Left forelimb (tissue), 1 donor: ENCODE data around the gene FRMD6.

ENCODE experiments used
- DNase-seq: peaks from one replicate; pipeline ENCODE4 v3.0.0-alpha.2; 2018; ENCODE audit warnings: low spot score

FRMD6 gene

GRCh38 chr14:51666826-51667225, 15.1 kb downstream of the FRMD6 start:
- DNase-seq = no peak

DNA sequence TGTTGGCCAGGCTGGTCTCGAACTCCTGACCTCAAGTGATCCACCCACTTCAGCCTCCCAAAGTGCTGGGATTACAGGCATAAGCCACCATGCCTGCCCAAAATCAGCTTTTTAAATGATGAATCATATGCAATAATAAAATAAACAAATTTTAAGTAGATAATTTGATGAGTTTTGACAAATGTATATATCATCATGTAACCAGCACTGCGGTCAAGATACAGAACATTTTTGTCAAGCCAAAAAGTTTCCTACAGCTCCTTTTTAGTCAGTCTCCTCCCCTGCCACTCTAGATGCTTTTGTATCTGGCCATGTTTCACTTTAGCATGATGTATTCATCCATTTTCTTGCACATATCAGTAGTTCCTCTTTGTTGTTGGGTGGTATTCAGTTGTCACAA, 17.2 kb downstream of the FRMD6 start:
- DNase-seq = no peak

DNA sequence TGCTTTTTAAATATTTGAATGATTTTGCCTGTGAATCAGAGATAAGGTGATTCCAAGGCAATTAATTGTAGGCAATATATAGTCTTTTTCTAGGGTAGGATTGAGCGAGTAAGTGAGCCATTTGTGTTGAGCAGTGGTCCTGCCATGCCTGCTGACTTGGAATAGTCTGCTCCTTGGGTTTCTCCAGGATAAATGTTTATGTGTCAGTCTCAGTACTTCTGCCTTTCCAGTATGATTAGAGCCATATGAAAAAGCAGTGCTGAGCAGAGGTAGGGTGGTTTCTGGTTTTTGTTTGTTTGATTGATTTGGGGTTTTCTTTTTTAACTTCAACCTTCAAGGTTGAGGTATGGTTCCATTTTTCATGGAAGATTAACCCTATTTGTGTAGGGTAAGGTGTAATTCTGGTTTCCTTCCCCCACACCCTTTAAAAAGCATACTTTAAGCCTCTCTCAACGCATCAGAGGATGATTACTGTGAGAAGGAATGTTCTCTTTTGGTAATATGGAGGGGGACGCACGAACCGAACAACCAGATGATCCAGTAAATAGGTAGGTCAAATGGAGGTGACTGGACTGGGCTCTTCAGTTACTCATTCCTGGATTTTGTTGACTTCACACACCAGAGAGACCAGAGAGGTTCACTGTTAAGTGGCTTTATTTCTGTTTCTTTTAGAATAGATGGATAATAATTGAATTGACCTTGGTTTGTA, 22.7 kb downstream of the FRMD6 start:
- no peak for DNase-seq

GRCh38 chr14:51676549-51676948, 24.8 kb downstream of the FRMD6 start:
- DNase-seq = no peak

GRCh38 chr14:51677266-51677665, 25.6 kb downstream of the FRMD6 start:
- no peak for DNase-seq

DNA sequence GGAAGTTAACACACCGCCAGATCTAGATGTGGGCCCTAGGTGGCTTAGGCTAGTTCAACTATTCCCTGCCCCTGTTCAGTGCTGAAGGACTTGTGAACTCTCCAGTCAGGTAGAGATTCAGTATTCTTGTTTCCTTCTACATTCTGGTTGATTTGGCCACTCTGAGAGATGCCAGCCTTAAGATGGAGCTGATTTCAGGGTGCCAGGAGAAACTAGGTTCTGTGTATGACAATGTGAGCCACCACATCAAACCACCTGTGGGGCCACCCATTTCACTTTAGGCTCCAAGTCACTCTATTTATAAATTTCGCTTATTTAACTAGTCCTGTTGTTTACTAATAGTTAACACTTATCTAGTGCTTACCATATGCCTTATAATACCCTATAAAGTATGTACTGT, 26.0 kb downstream of the FRMD6 start:
- DNase-seq = no peak

DNA sequence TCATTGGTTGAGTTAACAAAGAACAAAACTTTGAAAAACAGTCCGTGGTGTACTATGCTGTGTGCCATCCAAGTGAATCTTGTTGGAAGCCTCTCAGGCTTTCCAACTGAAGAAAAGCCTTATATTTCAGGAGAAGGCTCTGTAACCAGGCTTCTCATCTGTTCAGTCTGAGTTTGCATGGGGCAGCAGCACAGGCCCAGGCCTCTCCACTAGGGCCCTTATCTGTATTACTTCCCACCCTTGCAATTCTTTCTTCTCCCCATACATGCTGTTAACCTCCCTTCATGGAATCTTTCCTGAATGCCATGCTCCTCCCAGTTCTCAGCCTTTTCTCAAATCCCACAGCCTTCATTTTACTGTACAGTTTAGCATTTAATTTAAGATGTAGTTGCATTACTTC, 28.3 kb downstream of the FRMD6 start:
- no peak for DNase-seq

- DNase-seq = no peak
Measured at GRCh38 chr14:51681411-51681810, 29.7 kb downstream of the FRMD6 start.

DNA sequence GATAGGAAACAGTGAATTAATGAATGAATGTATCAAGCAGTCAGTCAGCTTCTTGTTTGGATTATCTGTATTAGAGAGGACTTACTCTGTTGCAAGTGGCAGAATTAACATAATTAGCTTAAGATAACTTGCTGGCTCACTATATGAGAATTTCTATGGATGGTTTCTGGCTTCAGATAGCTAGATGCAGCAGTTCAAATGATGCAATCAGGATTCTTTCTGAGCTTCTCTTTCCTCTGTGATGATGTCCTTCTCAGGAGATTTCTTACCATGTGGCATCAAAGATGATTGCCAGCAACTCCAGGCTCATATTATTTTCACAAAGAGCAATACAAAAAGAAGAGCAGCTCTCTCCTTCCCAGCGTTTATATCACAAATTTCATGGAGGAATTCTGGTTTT, 30.7 kb downstream of the FRMD6 start:
- no peak for DNase-seq

DNA sequence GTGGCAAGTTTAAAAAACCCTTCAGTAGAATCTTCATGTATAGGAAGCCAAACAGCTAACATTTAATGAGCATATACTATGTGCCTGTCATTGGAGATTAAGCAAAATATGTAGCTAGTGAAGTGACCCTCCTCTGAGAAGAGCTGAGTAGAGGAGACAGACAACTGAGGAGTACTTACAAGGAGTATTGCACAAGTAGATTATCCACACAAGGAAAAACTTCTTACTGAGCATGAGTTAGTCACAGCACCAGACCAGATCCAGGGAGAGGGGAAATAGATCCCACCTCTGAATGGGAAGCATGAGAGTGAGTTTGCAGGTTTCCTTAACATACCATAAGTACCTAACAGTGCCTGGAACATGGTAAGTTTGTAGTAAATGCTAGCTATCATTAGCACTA, 33.0 kb downstream of the FRMD6 start:
- no peak for DNase-seq

- DNase-seq = no peak
Measured at GRCh38 chr14:51691176-51691575, 39.5 kb downstream of the FRMD6 start.

DNA sequence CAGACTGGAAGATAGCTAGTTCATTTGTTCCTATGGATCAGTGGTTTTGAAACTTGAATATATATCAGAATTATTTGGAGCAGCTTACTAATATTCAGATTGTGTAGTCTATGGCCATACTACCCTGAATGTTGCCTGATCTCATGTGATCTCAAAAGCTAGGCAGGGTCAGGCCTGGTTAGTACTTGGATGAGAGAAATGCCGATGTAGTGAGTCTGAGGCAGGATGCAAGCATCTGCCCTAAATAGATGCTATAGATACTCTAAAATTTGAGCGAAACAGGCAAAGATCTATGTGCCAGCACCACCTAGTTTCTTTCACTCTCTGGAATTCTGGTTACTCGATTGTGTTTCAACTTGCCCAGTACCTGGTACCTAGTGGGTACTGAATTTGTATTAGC, 40.9 kb downstream of the FRMD6 start:
- no peak for DNase-seq

DNA sequence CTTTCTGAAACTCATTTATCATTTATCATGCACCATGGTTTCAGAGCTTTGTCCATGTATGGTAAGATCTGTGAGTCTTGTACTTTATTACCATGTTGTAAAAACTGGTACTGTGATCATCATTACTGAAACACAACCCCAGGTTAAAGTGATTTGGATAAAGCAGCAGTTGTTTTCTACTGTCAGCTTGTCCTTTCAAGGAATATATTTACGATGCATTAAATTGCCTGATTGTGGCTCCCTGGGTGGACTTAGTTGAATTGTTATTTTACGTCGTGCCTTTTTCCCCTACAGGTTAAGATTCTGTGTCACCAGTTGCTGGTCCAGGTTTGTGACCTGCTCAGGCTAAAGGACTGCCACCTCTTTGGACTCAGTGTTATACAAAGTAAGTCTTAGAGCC, 46.1 kb downstream of the FRMD6 start:
- DNase-seq = no peak

GRCh38 chr14:51701951-51702350, 50.2 kb downstream of the FRMD6 start:
- no peak for DNase-seq

DNA sequence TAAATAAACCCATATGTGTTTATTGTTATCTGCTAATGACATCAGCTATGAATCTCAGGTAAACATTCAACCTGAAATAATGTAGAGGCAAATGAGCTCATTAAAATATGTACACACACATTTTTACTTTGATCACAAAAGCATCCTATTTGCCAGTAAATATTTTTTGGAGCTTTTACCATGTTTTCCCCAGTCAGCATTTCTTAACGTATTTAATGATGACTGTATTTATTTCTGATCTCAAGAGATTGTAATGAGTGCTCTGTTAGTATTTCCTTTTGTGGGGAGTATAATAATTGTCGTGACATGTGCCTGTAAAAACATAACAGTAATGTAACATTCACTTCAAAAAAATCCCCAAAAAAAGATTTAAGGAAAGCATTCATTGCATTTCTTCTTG, 52.1 kb downstream of the FRMD6 start:
- DNase-seq = no peak

- DNase-seq = no peak
Measured at GRCh38 chr14:51704545-51704944, 52.8 kb downstream of the FRMD6 start.

- DNase-seq = no peak
Measured at GRCh38 chr14:51707327-51707726, 55.6 kb downstream of the FRMD6 start.

DNA sequence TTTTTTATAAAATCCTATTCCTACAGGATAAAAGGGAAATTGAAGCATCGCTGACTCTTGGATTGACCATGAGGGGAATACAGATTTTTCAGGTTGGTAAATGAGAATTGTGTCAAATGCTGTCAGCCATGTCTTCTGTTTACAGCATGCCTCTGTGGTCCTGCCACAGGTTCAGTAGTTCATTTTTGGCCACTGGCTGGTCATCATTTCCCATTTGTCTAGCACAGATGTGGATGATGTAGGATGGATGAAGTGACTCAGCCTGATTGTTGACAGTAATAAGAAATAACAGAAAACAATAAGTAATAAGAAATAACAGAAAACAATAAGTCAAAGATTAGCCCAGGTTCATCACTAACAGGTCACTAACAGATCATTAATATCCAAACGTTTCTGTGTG, 59.8 kb downstream of the FRMD6 start:
- DNase-seq = no peak

DNA sequence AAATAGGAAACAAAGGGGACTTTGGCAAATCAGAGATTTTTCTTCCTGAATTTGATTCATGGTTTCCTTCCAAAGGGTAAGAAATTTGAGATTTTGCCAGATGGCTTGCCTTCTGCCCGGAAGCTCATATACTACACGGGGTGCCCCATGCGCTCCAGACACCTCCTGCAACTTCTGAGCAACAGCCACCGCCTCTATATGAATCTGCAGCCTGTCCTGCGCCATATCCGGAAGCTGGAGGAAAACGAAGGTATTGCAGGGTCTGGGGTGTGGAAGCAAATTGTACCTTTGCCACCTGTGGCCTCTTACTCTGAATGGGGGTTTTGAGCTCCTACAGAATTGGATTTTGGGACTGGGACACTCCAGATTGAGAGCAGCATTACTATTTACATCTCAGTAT, 63.5 kb downstream of the FRMD6 start:
- no peak for DNase-seq

- DNase-seq = no peak
Measured at GRCh38 chr14:51715742-51716141, 64.0 kb downstream of the FRMD6 start.

GRCh38 chr14:51716610-51717009, 64.9 kb downstream of the FRMD6 start:
- DNase-seq = no peak

GRCh38 chr14:51717766-51718165, 66.1 kb downstream of the FRMD6 start:
- DNase-seq = no peak

DNA sequence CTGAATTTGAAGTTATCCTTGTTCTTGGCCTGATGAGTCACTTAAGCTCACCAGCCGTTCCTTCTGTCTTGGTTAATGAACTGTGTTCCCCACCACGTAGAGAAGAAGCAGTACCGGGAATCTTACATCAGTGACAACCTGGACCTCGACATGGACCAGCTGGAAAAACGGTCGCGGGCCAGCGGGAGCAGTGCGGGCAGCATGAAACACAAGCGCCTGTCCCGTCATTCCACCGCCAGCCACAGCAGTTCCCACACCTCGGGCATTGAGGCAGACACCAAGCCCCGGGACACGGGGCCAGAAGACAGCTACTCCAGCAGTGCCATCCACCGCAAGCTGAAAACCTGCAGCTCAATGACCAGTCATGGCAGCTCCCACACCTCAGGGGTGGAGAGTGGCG, 68.2 kb downstream of the FRMD6 start:
- no peak for DNase-seq

DNA sequence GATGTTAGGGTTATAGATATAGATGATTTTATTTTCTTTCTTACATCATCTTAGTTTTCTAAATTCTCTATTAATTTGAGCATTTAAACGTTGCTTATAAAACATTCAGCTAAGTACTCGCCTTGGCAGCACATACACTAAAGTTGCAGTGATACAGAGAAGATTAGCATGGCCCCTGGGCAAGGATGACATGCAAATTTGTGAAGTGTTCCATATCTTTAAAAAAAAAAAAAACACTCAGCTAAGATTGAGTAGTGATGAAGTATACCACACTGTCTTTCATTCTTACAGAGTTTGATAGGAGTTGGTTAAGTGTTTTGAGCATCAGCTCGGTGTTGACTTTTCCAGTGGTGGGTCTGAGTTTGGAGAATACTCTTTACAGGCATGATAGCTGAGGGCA, 72.3 kb downstream of the FRMD6 start:
- no peak for DNase-seq

GRCh38 chr14:51724650-51725049, 72.9 kb downstream of the FRMD6 start:
- DNase-seq = no peak
